Measurements from ENCODE around the gene LOXL4. TPM values are rescaled to one million over a fixed set of nuclear protein-coding genes. Genes with fewer than 3 reads are reported as not detected.

The LOXL4 gene
- total RNA-seq, 1 experiment from 2014 or later = 3.7 TPM

DNA sequence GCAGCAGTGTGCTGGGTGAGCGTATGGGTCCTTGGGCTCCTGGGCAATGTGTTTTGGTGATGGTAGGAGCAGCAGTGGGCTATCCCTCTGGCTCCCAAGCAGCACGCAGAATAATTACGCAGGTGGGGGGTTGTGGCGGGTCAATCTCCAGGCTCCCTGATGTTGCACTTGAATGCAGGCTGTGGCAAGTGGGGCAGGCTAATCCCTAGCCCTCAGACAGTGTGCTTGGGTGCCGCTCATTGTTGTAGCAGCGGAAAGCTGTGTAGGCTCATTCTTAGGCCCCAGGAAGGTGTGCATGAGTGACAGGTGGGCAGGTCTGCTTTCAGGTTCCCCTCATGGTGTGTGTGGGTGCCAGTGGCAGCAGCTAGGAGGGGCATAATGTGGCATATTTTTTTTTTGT, 44.1 kb downstream of the LOXL4 start:
- H3K4me1 Mint-ChIP-seq (ENCODE audit: low read depth, unreplicated experiment) = no peaks in the 10 kb centered on the region
- H3K9me3 ChIP-seq = peaks cover 4% of the 10 kb centered on the region
- no peaks in the 10 kb centered on the region for H3K4me1 ChIP-seq
- no TSS peak for BruUV-seq (replicated peaks)
- H3K27me3 ChIP-seq (replicated peaks; ENCODE audit: control insufficient read depth, insufficient read depth, low read length) = no peaks in the 10 kb centered on the region
- H3K27ac Mint-ChIP-seq (ENCODE audit: unreplicated experiment) = no peak overlapping the region
- no peaks in the 10 kb centered on the region for H3K27me3 Mint-ChIP-seq (ENCODE audit: insufficient read depth, unreplicated experiment)
- POLR2A ChIA-PET = no interaction called here
- H3K4me3 Mint-ChIP-seq (ENCODE audit: unreplicated experiment) = no peak overlapping the region
- no peak overlapping the region for H3K4me3 ChIP-seq (ENCODE audit: low read depth, low read length)
- no peaks in the 10 kb centered on the region for H3K36me3 Mint-ChIP-seq (ENCODE audit: insufficient read depth, unreplicated experiment)
- intact Hi-C loops (cut with micrococcal nuclease; ENCODE audit: unreplicated experiment) = no loop called here
- H3K36me3 ChIP-seq (ENCODE audit: control insufficient read depth, insufficient read depth, low read length) = no peaks in the 10 kb centered on the region
- TF ChIP-seq, protein P1, sequence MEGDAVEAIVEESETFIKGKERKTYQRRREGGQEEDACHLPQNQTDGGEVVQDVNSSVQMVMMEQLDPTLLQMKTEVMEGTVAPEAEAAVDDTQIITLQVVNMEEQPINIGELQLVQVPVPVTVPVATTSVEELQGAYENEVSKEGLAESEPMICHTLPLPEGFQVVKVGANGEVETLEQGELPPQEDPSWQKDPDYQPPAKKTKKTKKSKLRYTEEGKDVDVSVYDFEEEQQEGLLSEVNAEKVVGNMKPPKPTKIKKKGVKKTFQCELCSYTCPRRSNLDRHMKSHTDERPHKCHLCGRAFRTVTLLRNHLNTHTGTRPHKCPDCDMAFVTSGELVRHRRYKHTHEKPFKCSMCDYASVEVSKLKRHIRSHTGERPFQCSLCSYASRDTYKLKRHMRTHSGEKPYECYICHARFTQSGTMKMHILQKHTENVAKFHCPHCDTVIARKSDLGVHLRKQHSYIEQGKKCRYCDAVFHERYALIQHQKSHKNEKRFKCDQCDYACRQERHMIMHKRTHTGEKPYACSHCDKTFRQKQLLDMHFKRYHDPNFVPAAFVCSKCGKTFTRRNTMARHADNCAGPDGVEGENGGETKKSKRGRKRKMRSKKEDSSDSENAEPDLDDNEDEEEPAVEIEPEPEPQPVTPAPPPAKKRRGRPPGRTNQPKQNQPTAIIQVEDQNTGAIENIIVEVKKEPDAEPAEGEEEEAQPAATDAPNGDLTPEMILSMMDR (IDR thresholded peaks at IDR 0.05; ENCODE audit: insufficient read depth in 1 of 2, low read depth in 1 of 2, low read length in 1 of 2, severe bottlenecking in 1 of 2, unreplicated experiment in 1 of 2) = no peak
- DNase-seq = no peak
- CTCF ChIA-PET = no interaction called here
- H3K9me3 Mint-ChIP-seq (ENCODE audit: unreplicated experiment) = peaks cover 22% of the 10 kb centered on the region

DNA sequence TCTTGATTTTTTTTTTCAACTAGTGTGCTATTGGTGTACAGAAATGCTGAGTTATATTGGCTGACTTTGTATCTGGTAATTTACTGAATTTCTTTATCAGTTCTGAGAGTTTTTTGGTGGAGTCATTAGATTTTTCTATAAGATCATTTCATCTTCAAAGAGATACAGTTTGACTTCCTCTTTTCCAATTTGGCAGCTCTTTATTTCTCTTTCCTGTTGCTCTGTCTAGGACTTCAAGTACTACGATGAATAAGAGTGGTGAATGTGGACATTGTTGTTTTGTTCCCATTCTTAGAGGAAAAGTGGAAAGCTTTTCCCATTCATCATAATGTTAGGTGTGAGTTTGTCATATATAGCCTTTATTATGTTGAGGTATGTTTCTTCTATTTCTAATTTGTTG, 50.2 kb downstream of the LOXL4 start:
- Mint-ChIP-seq H3K4me3 (ENCODE audit: unreplicated experiment) (no peak overlapping the region), H3K4me1 (ENCODE audit: low read depth, unreplicated experiment) (no peaks in the 10 kb centered on the region), H3K27me3 (ENCODE audit: insufficient read depth, unreplicated experiment) (no peaks in the 10 kb centered on the region), H3K27ac (ENCODE audit: unreplicated experiment) (no peak overlapping the region), H3K36me3 (ENCODE audit: insufficient read depth, unreplicated experiment) (peaks cover 6% of the 10 kb centered on the region), H3K9me3 (ENCODE audit: unreplicated experiment) (peaks cover 27% of the 10 kb centered on the region)
- intact Hi-C loops (cut with micrococcal nuclease; ENCODE audit: unreplicated experiment) = no loop called here
- no peak overlapping the region for H3K4me3 ChIP-seq (ENCODE audit: low read depth, low read length)
- CTCF ChIA-PET = no interaction called here
- no peaks in the 10 kb centered on the region for H3K36me3 ChIP-seq (ENCODE audit: control insufficient read depth, insufficient read depth, low read length)
- TF ChIP-seq, protein P1 (IDR thresholded peaks at IDR 0.05; ENCODE audit: insufficient read depth in 1 of 2, low read depth in 1 of 2, low read length in 1 of 2, severe bottlenecking in 1 of 2, unreplicated experiment in 1 of 2) = no peak
- H3K9me3 ChIP-seq = peaks cover 4% of the 10 kb centered on the region
- no peaks in the 10 kb centered on the region for H3K27me3 ChIP-seq (replicated peaks; ENCODE audit: control insufficient read depth, insufficient read depth, low read length)
- no TSS peak for BruUV-seq (replicated peaks)
- H3K4me1 ChIP-seq = no peaks in the 10 kb centered on the region
- no peak for DNase-seq
- POLR2A ChIA-PET = no interaction called here

GRCh38 chr10:98215373-98215772, 52.6 kb downstream of the LOXL4 start:
- no peaks in the 10 kb centered on the region for H3K27me3 ChIP-seq (replicated peaks; ENCODE audit: control insufficient read depth, insufficient read depth, low read length)
- TF ChIP-seq, protein P1 (IDR thresholded peaks at IDR 0.05; ENCODE audit: insufficient read depth in 1 of 2, low read depth in 1 of 2, low read length in 1 of 2, severe bottlenecking in 1 of 2, unreplicated experiment in 1 of 2) = no peak
- Mint-ChIP-seq H3K36me3 (ENCODE audit: insufficient read depth, unreplicated experiment) (peaks cover 6% of the 10 kb centered on the region), H3K27me3 (ENCODE audit: insufficient read depth, unreplicated experiment) (no peaks in the 10 kb centered on the region), H3K4me3 (ENCODE audit: unreplicated experiment) (no peak overlapping the region), H3K9me3 (ENCODE audit: unreplicated experiment) (peaks cover 27% of the 10 kb centered on the region), H3K4me1 (ENCODE audit: low read depth, unreplicated experiment) (no peaks in the 10 kb centered on the region), H3K27ac (ENCODE audit: unreplicated experiment) (no peak overlapping the region)
- no peaks in the 10 kb centered on the region for H3K36me3 ChIP-seq (ENCODE audit: control insufficient read depth, insufficient read depth, low read length)
- ChIA-PET CTCF (no interaction called here), POLR2A (no interaction called here)
- DNase-seq = no peak
- H3K4me3 ChIP-seq (ENCODE audit: low read depth, low read length) = no peak overlapping the region
- intact Hi-C loops (cut with micrococcal nuclease; ENCODE audit: unreplicated experiment) = no loop called here
- peaks cover 4% of the 10 kb centered on the region for H3K9me3 ChIP-seq
- no peaks in the 10 kb centered on the region for H3K4me1 ChIP-seq
- BruUV-seq (replicated peaks) = no TSS peak
